HCT116 (cell line): ENCODE measurements around the gene GP1BA. TPM values are rescaled to one million over a fixed set of nuclear protein-coding genes. Genes with fewer than 3 reads are reported as not detected.

Experiments used
- ATAC-seq: fragments of 200-7000 bp; cut with Tn5 transposase; 2 replicates; pipeline ENCODE4 v1.9.1; 2020; ENCODE audit warnings: mild to moderate bottlenecking, moderate library complexity
- BruUV-seq: library from RNA; stranded (reverse); fragments of 400-500 nt; replicated peaks from 2 replicates; lab custom pipeline; 2021; lab: Mats Ljungman, UMichigan
- CTCF ChIA-PET: fragments of 300-600 bp; sonication (Branson Sonifier 250); formaldehyde crosslinking; loops from one replicate; lab custom pipeline; 2021; ENCODE audit warnings: antibody characterized with exemption; lab: Charles Lee
- POLR2A ChIA-PET: fragments of 300-600, 350-600 bp; sonication (Branson Sonifier 250); formaldehyde crosslinking; loops from one replicate; lab custom pipeline; 2021; ENCODE audit warnings: antibody characterized with exemption; lab: Charles Lee
- RAD21 ChIA-PET, 2 experiments: fragments of 300-600 bp; sonication (Branson Sonifier 250); formaldehyde crosslinking; loops; one replicate each; lab custom pipeline; 2023; ENCODE audit warnings: low total read pairs in 2 of 2; ENCODE audit not compliant: uncharacterized antibody in 2 of 2, unreplicated experiment in 2 of 2, low non-redundant PET in 1 of 2; lab: Charles Lee
- DNase-seq: peaks from one replicate; pipeline ENCODE4 v3.0.0-alpha.2; 2010; ENCODE audit warnings: low read depth, low spot score
- H2AFZ ChIP-seq: fragments of 200-600 bp; shearing (Covaris generic), sonication (generic); 2 replicates; pipeline ENCODE4 v1.6.1; 2017; ENCODE audit warnings: low read depth, mixed run types, mixed read lengths, antibody characterized with exemption, low read length; ENCODE audit not compliant: poor library complexity, severe bottlenecking
- H3K27ac ChIP-seq: 2 replicates; pipeline ENCODE4 v1.5.1; 2012; ENCODE audit warnings: low read depth, low read length
- H3K27me3 ChIP-seq: fragments of 200-600 bp; sonication (generic); 2 replicates; pipeline ENCODE4 v1.6.1; 2016; ENCODE audit warnings: mixed run types, low read length, mixed read lengths; ENCODE audit not compliant: insufficient read depth
- H3K36me3 ChIP-seq, 2 experiments: fragments of 200-500 bp in 1 of 2; fragments of 200-600 bp in 1 of 2; sonication (Bioruptor generic) in 1 of 2; sonication (generic) in 1 of 2; 2 replicates each; pipeline versions ENCODE4 v1.5.1 to v1.6.1; 2014 to 2016; ENCODE audit warnings: low read length in 2 of 2, inconsistent platforms in 1 of 2, mixed read lengths in 1 of 2, mixed run types in 1 of 2; ENCODE audit not compliant: insufficient read depth in 2 of 2, control insufficient read depth in 1 of 2
- H3K4me1 ChIP-seq, 2 experiments: fragments of 200-600 bp in 1 of 2; sonication (generic) in 1 of 2; 2 replicates each; pipeline versions ENCODE4 v1.5.1 to v1.6.1; 2012 to 2017; ENCODE audit warnings: low read length in 2 of 2, inconsistent platforms in 1 of 2, mild to moderate bottlenecking in 1 of 2, mixed read lengths in 1 of 2, mixed run types in 1 of 2, moderate library complexity in 1 of 2; ENCODE audit not compliant: insufficient read depth in 2 of 2, control insufficient read depth in 1 of 2
- H3K4me2 ChIP-seq: fragments of 200-600 bp; sonication (generic); 2 replicates; pipeline ENCODE4 v1.6.1; 2017; ENCODE audit warnings: mixed run types, low read length, mixed read lengths
- H3K4me3 ChIP-seq, 2 experiments: fragments of 200-600 bp in 1 of 2; sonication (generic) in 1 of 2; replicated peaks in 1 of 2; 2 replicates each; pipeline ENCODE4 v1.5.1; 2011 to 2016; ENCODE audit warnings: low read length in 2 of 2, control low read depth in 1 of 2, low read depth in 1 of 2, mild to moderate bottlenecking in 1 of 2, mixed read lengths in 1 of 2, mixed run types in 1 of 2
- H3K79me2 ChIP-seq: fragments of 200-600 bp; sonication (generic); 2 replicates; pipeline ENCODE4 v1.6.1; 2017; ENCODE audit warnings: mild to moderate bottlenecking, mixed run types, low read length, moderate library complexity, mixed read lengths; ENCODE audit not compliant: insufficient read depth
- H3K9ac ChIP-seq: fragments of 200-600 bp; sonication (generic); 2 replicates; pipeline ENCODE4 v1.6.1; 2016; ENCODE audit warnings: low read length, mixed read lengths
- H3K9me2 ChIP-seq: fragments of 200-600 bp; sonication (generic), shearing (Covaris generic); 2 replicates; pipeline ENCODE4 v1.6.1; 2017; ENCODE audit warnings: mixed run types, mild to moderate bottlenecking, moderate library complexity; ENCODE audit not compliant: insufficient read depth
- H3K9me3 ChIP-seq, 2 experiments: fragments of 200-500 bp in 1 of 2; fragments of 200-600 bp in 1 of 2; sonication (Bioruptor generic) in 1 of 2; sonication (generic) in 1 of 2; 2 replicates each; pipeline ENCODE4 v1.6.1; 2014 to 2017; ENCODE audit warnings: low read length in 2 of 2, mixed read lengths in 2 of 2, inconsistent platforms in 1 of 2, low read depth in 1 of 2, mild to moderate bottlenecking in 1 of 2, mixed run types in 1 of 2, moderate library complexity in 1 of 2; ENCODE audit not compliant: control insufficient read depth in 1 of 2, insufficient read depth in 1 of 2
- H4K20me1 ChIP-seq: fragments of 200-600 bp; sonication (generic), shearing (Covaris generic); 2 replicates; pipeline ENCODE4 v1.6.1; 2017; ENCODE audit warnings: mixed run types, mild to moderate bottlenecking, moderate library complexity; ENCODE audit not compliant: insufficient read depth
- CBX3 ChIP-seq: IDR thresholded peaks from 2 replicates; pipeline ENCODE4 v1.6.1; 2012; ENCODE audit warnings: low read depth
- CEBPB ChIP-seq: IDR thresholded peaks from 2 replicates; pipeline ENCODE4 v1.6.1; 2012; ENCODE audit warnings: low read depth
- EGR1 ChIP-seq: IDR thresholded peaks from 2 replicates; pipeline ENCODE4 v1.6.1; 2012; ENCODE audit warnings: low read depth
- ELF1 ChIP-seq: IDR thresholded peaks from 2 replicates; pipeline ENCODE4 v1.6.1; 2012; ENCODE audit warnings: low read depth, borderline replicate concordance
- EZH2 ChIP-seq: fragments of 200-600 bp; sonication (generic); IDR thresholded peaks from 2 replicates; pipeline ENCODE4 v1.6.1; 2017; ENCODE audit warnings: antibody characterized with exemption, mixed run types
- EZH2phosphoT487 ChIP-seq: fragments of 200-600 bp; IDR thresholded peaks from 2 replicates; pipeline ENCODE4 v1.6.1; 2018; ENCODE audit warnings: antibody characterized with exemption, borderline replicate concordance
- FOSL1 ChIP-seq: IDR thresholded peaks from 2 replicates; pipeline ENCODE4 v1.6.1; 2012; ENCODE audit warnings: low read depth
- JUND ChIP-seq: IDR thresholded peaks from 2 replicates; pipeline ENCODE4 v1.6.1; 2012
- POLR2A ChIP-seq: IDR thresholded peaks from 2 replicates; pipeline ENCODE4 v1.7.0; 2011; ENCODE audit warnings: borderline replicate concordance; ENCODE audit not compliant: insufficient read depth, insufficient read length; ENCODE audit errors: extremely low read depth
- POLR2AphosphoS5 ChIP-seq: IDR thresholded peaks from 2 replicates; pipeline ENCODE4 v1.6.1; 2011; ENCODE audit warnings: mild to moderate bottlenecking, low read depth, low read length, moderate library complexity
- RAD21 ChIP-seq: IDR thresholded peaks from 2 replicates; pipeline ENCODE4 v1.6.1; 2012; ENCODE audit warnings: low read depth, mild to moderate bottlenecking
- SP1 ChIP-seq: IDR thresholded peaks from 2 replicates; pipeline ENCODE4 v1.6.1; 2012; ENCODE audit warnings: low read depth
- SRF ChIP-seq: IDR thresholded peaks from 2 replicates; pipeline ENCODE4 v1.6.1; 2012; ENCODE audit warnings: low read depth
- ZFX ChIP-seq: fragments of 450-650 bp; IDR thresholded peaks from 2 replicates; pipeline ENCODE4 v1.6.1; 2017
- intact Hi-C: fragments of 100-400 bp; cut with micrococcal nuclease; formaldehyde crosslinking; loops from 2 replicates; pipeline ENCODE4 v1.10.0; 2022
- total RNA-seq: library from RNA; stranded (reverse); gene quantifications from one replicate; pipeline ENCODE4 v1.2.1, GENCODE V29; 2021; ENCODE audit not compliant: unreplicated experiment
- TF ChIP-seq, protein P1 (sequence below), 3 experiments: fragments of 200-600 bp in 1 of 3; sonication (generic) in 1 of 3; IDR thresholded peaks in 2 of 3; conservative IDR thresholded peaks in 1 of 3; 2 replicates each; pipeline ENCODE4 v1.5.1; 2012 to 2017; ENCODE audit warnings: low read depth in 2 of 3, low read length in 2 of 3, antibody characterized with exemption in 1 of 3, borderline replicate concordance in 1 of 3, control low read depth in 1 of 3, mild to moderate bottlenecking in 1 of 3, mixed read lengths in 1 of 3, mixed run types in 1 of 3, moderate library complexity in 1 of 3; ENCODE audit not compliant: insufficient read depth in 1 of 3
- TF ChIP-seq, protein P2 (sequence below): IDR thresholded peaks from 2 replicates; pipeline ENCODE4 v1.6.1; 2012; ENCODE audit warnings: low read depth
- TF ChIP-seq, protein P3 (sequence below): IDR thresholded peaks from 2 replicates; pipeline ENCODE4 v1.6.1; 2012
- TF ChIP-seq, protein P4 (sequence below): IDR thresholded peaks from 2 replicates; pipeline ENCODE4 v1.6.1; 2011; ENCODE audit warnings: mild to moderate bottlenecking, low read length, moderate library complexity; ENCODE audit not compliant: insufficient replicate concordance; ENCODE audit errors: extremely low read depth
- TF ChIP-seq, protein P5 (sequence below): IDR thresholded peaks from 2 replicates; pipeline ENCODE4 v1.6.1; 2012

GP1BA gene
- total RNA-seq, 1 experiment from 2014 or later = not detected

DNA sequence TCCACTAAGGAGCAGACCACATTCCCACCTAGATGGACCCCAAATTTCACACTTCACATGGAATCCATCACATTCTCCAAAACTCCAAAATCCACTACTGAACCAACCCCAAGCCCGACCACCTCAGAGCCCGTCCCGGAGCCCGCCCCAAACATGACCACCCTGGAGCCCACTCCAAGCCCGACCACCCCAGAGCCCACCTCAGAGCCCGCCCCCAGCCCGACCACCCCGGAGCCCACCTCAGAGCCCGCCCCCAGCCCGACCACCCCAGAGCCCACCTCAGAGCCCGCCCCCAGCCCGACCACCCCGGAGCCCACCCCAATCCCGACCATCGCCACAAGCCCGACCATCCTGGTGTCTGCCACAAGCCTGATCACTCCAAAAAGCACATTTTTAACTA lies 1.6 kb downstream of the GP1BA start:
- ChIA-PET CTCF (no interaction called here), POLR2A (interaction anchor here (0.7 kb wide), 1 partner anchor 1724 kb away, joined by 3 read pairs; no protein-coding TSS in a partner anchor), RAD21 (no interaction called here)
- H3K79me2 ChIP-seq = peaks cover 11% of the 10 kb centered on the region
- H3K9ac ChIP-seq = no peak overlapping the region
- 0 out of 2 replicates have a peak, but pooled peaks have one; percentile 2 for ATAC-seq
- peaks cover 0 to 17% of the 10 kb centered on the region in 2 experiments; a peak in 1 of 4 replicates for H3K36me3 ChIP-seq
- peaks cover 9 to 17% of the 10 kb centered on the region in 2 experiments for H3K4me1 ChIP-seq
- H3K9me2 ChIP-seq = no peaks in the 10 kb centered on the region
- intact Hi-C loops = loop anchor here (2.0 kb wide), 1 partner anchor 13 kb away; no protein-coding TSS in a partner anchor
- no peak overlapping the region for H2AFZ ChIP-seq
- no peaks in the 10 kb centered on the region for H4K20me1 ChIP-seq
- H3K27me3 ChIP-seq = no peaks in the 10 kb centered on the region
- no peaks in the 10 kb centered on the region for H3K9me3 ChIP-seq
- no peak overlapping the region for H3K27ac ChIP-seq
- DNase-seq = no peak
- BruUV-seq = no TSS peak
- H3K4me2 ChIP-seq = peak overlapping the region; percentile 56; the same call in 1 of the 2 replicates
- no peak overlapping the region for H3K4me3 ChIP-seq
- no peak for TF ChIP-seq CEBPB
- TF ChIP-seq EZH2 = no peak
- TF ChIP-seq FOSL1 = no peak
- no peak for TF ChIP-seq SP1
- TF ChIP-seq, protein P1, sequence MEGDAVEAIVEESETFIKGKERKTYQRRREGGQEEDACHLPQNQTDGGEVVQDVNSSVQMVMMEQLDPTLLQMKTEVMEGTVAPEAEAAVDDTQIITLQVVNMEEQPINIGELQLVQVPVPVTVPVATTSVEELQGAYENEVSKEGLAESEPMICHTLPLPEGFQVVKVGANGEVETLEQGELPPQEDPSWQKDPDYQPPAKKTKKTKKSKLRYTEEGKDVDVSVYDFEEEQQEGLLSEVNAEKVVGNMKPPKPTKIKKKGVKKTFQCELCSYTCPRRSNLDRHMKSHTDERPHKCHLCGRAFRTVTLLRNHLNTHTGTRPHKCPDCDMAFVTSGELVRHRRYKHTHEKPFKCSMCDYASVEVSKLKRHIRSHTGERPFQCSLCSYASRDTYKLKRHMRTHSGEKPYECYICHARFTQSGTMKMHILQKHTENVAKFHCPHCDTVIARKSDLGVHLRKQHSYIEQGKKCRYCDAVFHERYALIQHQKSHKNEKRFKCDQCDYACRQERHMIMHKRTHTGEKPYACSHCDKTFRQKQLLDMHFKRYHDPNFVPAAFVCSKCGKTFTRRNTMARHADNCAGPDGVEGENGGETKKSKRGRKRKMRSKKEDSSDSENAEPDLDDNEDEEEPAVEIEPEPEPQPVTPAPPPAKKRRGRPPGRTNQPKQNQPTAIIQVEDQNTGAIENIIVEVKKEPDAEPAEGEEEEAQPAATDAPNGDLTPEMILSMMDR (IDR thresholded peaks at IDR 0.05 in 2 of 3, conservative IDR thresholded peaks at IDR 0.05 in 1 of 3; ENCODE audit: borderline replicate concordance in 1 of 3, insufficient read depth in 1 of 3, low read depth in 2 of 3, low read length in 2 of 3) = no peak
- no peak for TF ChIP-seq POLR2A
- no peak for TF ChIP-seq ZFX
- no peak for TF ChIP-seq RAD21
- no peak for TF ChIP-seq SRF
- TF ChIP-seq POLR2AphosphoS5 = no peak
- TF ChIP-seq, protein P2, sequence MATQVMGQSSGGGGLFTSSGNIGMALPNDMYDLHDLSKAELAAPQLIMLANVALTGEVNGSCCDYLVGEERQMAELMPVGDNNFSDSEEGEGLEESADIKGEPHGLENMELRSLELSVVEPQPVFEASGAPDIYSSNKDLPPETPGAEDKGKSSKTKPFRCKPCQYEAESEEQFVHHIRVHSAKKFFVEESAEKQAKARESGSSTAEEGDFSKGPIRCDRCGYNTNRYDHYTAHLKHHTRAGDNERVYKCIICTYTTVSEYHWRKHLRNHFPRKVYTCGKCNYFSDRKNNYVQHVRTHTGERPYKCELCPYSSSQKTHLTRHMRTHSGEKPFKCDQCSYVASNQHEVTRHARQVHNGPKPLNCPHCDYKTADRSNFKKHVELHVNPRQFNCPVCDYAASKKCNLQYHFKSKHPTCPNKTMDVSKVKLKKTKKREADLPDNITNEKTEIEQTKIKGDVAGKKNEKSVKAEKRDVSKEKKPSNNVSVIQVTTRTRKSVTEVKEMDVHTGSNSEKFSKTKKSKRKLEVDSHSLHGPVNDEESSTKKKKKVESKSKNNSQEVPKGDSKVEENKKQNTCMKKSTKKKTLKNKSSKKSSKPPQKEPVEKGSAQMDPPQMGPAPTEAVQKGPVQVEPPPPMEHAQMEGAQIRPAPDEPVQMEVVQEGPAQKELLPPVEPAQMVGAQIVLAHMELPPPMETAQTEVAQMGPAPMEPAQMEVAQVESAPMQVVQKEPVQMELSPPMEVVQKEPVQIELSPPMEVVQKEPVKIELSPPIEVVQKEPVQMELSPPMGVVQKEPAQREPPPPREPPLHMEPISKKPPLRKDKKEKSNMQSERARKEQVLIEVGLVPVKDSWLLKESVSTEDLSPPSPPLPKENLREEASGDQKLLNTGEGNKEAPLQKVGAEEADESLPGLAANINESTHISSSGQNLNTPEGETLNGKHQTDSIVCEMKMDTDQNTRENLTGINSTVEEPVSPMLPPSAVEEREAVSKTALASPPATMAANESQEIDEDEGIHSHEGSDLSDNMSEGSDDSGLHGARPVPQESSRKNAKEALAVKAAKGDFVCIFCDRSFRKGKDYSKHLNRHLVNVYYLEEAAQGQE = no peak
- TF ChIP-seq CBX3 = no peak
- TF ChIP-seq ELF1 = no peak
- no peak for TF ChIP-seq EZH2phosphoT487
- TF ChIP-seq, protein P3, sequence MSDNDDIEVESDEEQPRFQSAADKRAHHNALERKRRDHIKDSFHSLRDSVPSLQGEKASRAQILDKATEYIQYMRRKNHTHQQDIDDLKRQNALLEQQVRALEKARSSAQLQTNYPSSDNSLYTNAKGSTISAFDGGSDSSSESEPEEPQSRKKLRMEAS = no peak
- TF ChIP-seq JUND = no peak
- TF ChIP-seq, protein P4, sequence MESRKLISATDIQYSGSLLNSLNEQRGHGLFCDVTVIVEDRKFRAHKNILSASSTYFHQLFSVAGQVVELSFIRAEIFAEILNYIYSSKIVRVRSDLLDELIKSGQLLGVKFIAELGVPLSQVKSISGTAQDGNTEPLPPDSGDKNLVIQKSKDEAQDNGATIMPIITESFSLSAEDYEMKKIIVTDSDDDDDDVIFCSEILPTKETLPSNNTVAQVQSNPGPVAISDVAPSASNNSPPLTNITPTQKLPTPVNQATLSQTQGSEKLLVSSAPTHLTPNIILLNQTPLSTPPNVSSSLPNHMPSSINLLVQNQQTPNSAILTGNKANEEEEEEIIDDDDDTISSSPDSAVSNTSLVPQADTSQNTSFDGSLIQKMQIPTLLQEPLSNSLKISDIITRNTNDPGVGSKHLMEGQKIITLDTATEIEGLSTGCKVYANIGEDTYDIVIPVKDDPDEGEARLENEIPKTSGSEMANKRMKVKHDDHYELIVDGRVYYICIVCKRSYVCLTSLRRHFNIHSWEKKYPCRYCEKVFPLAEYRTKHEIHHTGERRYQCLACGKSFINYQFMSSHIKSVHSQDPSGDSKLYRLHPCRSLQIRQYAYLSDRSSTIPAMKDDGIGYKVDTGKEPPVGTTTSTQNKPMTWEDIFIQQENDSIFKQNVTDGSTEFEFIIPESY = no peak
- no peak for TF ChIP-seq EGR1
- TF ChIP-seq, protein P5, sequence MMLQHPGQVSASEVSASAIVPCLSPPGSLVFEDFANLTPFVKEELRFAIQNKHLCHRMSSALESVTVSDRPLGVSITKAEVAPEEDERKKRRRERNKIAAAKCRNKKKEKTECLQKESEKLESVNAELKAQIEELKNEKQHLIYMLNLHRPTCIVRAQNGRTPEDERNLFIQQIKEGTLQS = no peak
